Lower lobe of right lung (tissue), 2 donors: Measurements from ENCODE around the gene LRR1. TPM values are rescaled to one million over a fixed set of nuclear protein-coding genes. Genes with fewer than 3 reads are reported as not detected.

Experiments used
- ATAC-seq, 2 donors: fragments of 200-7000 bp; cut with Tn5 transposase; one replicate each; pipeline ENCODE4 v1.9.1; 2020 to 2022; ENCODE audit warnings: mild to moderate bottlenecking in 2 of 2, moderate library complexity in 2 of 2
- DNase-seq: peaks from one replicate; pipeline ENCODE4 v3.0.0-alpha.2; 2020
- H3K27ac ChIP-seq: fragments of 200-600 bp; one replicate; pipeline ENCODE4 v1.8.0; 2022
- H3K27me3 ChIP-seq: fragments of 200-600 bp; one replicate; pipeline ENCODE4 v1.8.0; 2022; ENCODE audit warnings: low read depth
- H3K36me3 ChIP-seq: fragments of 200-600 bp; one replicate; pipeline ENCODE4 v1.8.0; 2022; ENCODE audit warnings: mild to moderate bottlenecking
- H3K4me1 ChIP-seq: fragments of 200-600 bp; one replicate; pipeline ENCODE4 v1.8.0; 2022
- H3K4me3 ChIP-seq: fragments of 200-600 bp; one replicate; pipeline ENCODE4 v1.8.0; 2022; ENCODE audit warnings: mild to moderate bottlenecking
- H3K9me3 ChIP-seq: fragments of 200-600 bp; one replicate; pipeline ENCODE4 v1.8.0; 2022
- CTCF ChIP-seq: fragments of 200-600 bp; IDR thresholded peaks from one replicate; pipeline ENCODE4 v1.8.0; 2022; ENCODE audit warnings: antibody characterized with exemption, mild to moderate bottlenecking
- intact Hi-C: fragments of 100-400 bp; cut with DNase I; formaldehyde crosslinking; loops from one replicate; pipeline ENCODE4 v1.11.0; 2022
- total RNA-seq: library from RNA; stranded (reverse); fragmentation: NEBNext Ultra II Directional; extraction: Animal tissue kit (Norgen Biotek cat#: 25700); gene quantifications from one replicate; pipeline ENCODE4 v1.2.1, GENCODE V29; 2021
- donor health status: DM: no; HTN: yes; CAD: no; lungs with severe emphysema.

The LRR1 gene
- total RNA-seq, 1 donor from 2014 or later: 9.0 TPM

GRCh38 chr14:49623941-49624839 is 25.4 kb downstream of the LRR1 start:
- no peak overlapping the region for H3K27ac ChIP-seq
- peaks cover 36% of the 10 kb centered on the region for H3K4me1 ChIP-seq
- intact Hi-C loops: no loop called here
- no peak for DNase-seq
- H3K4me3 ChIP-seq: no peak overlapping the region
- no peak for ATAC-seq
- no peaks in the 10 kb centered on the region for H3K9me3 ChIP-seq
- H3K27me3 ChIP-seq: no peaks in the 10 kb centered on the region
- peaks cover 16% of the 10 kb centered on the region for H3K36me3 ChIP-seq
- no peak for TF ChIP-seq CTCF

- Histone ChIP-seq H3K9me3 (no peaks in the 10 kb centered on the region), H3K36me3 (peaks cover 18% of the 10 kb centered on the region), H3K27me3 (no peaks in the 10 kb centered on the region), H3K27ac (peak overlapping the region; percentile 98), H3K4me3 (peak overlapping the region; percentile 90), H3K4me1 (peaks cover 39% of the 10 kb centered on the region)
- ATAC-seq (peak; percentile 96 to 98), DNase-seq (peak; percentile 96)
- intact Hi-C loops: loop anchor here (5.0 kb wide), 1 partner anchor 133 kb away; the partner anchor contains the start of gene KLHDC2
- peak; percentile 85 for TF ChIP-seq CTCF
Observed at GRCh38 chr14:49633640-49634546, 35.2 kb downstream of the LRR1 start.

GRCh38 chr14:49634547-49635334 is 36.0 kb downstream of the LRR1 start, which contains the start of gene DNAAF2:
Gene DNAAF2, minus strand, starts transcription at chr14:49635244. Its CDS starts 95 bp downstream, at chr14:49635149.
- peaks cover 39% of the 10 kb centered on the region for H3K4me1 ChIP-seq
- peak within 1 kb of the TSS; percentile 90 for H3K4me3 ChIP-seq
- peaks cover 23% of the 10 kb centered on the region for H3K36me3 ChIP-seq
- peak; percentile 79 for DNase-seq
- intact Hi-C loops: loop anchor here (5.0 kb wide), 1 partner anchor 133 kb away; the partner anchor contains the start of gene KLHDC2
- H3K9me3 ChIP-seq: no peaks in the 10 kb centered on the region
- peak within 1 kb of the TSS; percentile 98 for H3K27ac ChIP-seq
- TF ChIP-seq CTCF: peak; percentile 8
- peak; percentile 72 to 76 for ATAC-seq
- no peaks in the 10 kb centered on the region for H3K27me3 ChIP-seq

- peaks cover 41% of the 10 kb centered on the region for H3K4me1 ChIP-seq
- ATAC-seq (no peak), DNase-seq (no peak)
- no peaks in the 10 kb centered on the region for H3K27me3 ChIP-seq
- H3K9me3 ChIP-seq: no peaks in the 10 kb centered on the region
- peaks cover 23% of the 10 kb centered on the region for H3K36me3 ChIP-seq
- no peak overlapping the region for H3K4me3 ChIP-seq
- intact Hi-C loops: no loop called here
- no peak overlapping the region for H3K27ac ChIP-seq
- no peak for TF ChIP-seq CTCF
Observed at GRCh38 chr14:49636866-49637265, 38.1 kb downstream of the LRR1 start.
